A549 (cell line): ENCODE data around the gene NINL. TPM values are rescaled to one million over a fixed set of nuclear protein-coding genes. Genes with fewer than 3 reads are reported as not detected.
A peak's percentile ranks its signal among the peaks of the same experiment; 100 is the strongest.

Experiments used
- ATAC-seq, 2 experiments: fragments of 200-7000 bp in 1 of 2; fragments of >200 bp in 1 of 2; cut with Nextera tagmentation in 1 of 2; cut with Tn5 transposase in 1 of 2; 3 replicates each; pipeline versions ENCODE4 v1.8.0 to v1.9.1; 2018 to 2020; ENCODE audit warnings: mild to moderate bottlenecking in 1 of 2, moderate library complexity in 1 of 2
- CTCF ChIA-PET: fragments of 300-600 bp; sonication (Branson Sonifier 250); formaldehyde crosslinking; extraction: SDS; loops from one replicate; lab custom pipeline; 2021; ENCODE audit warnings: antibody characterized with exemption, inconsistent platforms; lab: Yijun Ruan, JAX
- POLR2A ChIA-PET: fragments of 350-600 bp; formaldehyde crosslinking; extraction: SDS; loops from one replicate; lab custom pipeline; 2021; ENCODE audit warnings: antibody characterized with exemption, inconsistent platforms; lab: Yijun Ruan, JAX
- DNase-seq, 2 experiments: peaks; one replicate each; pipeline versions ENCODE4 v3.0.0 to v3.0.0-alpha.2; 2011 to 2016; ENCODE audit warnings: low read depth in 1 of 2, low spot score in 1 of 2
- FAIRE-seq: peaks from 2 replicates; lab custom pipeline; 2011; peaks lifted over from hg19 to GRCh38; lab: Jason Lieb, UNC
- H3K27ac ChIP-seq, 2 experiments: fragments of >200 bp; sonication (Bioruptor Twin); formaldehyde crosslinking; 3 replicates each; pipeline ENCODE4 v1.5.1; 2016 to 2017
- H3K4me1 ChIP-seq: fragments of >200 bp; sonication (Bioruptor Twin); formaldehyde crosslinking; 3 replicates; pipeline ENCODE4 v1.6.1; 2016
- H3K4me2 ChIP-seq: fragments of >200 bp; sonication (Bioruptor Twin); formaldehyde crosslinking; 3 replicates; pipeline ENCODE4 v1.6.1; 2016
- H3K4me3 ChIP-seq: fragments of >200 bp; sonication (Bioruptor Twin); formaldehyde crosslinking; 3 replicates; pipeline ENCODE4 v1.5.1; 2016
- H3K9me3 ChIP-seq: fragments of >200 bp; sonication (Bioruptor Twin); formaldehyde crosslinking; 3 replicates; pipeline ENCODE4 v1.6.1; 2016
- CBX8 ChIP-seq: fragments of 200-600 bp; sonication (generic); IDR thresholded peaks from 2 replicates; pipeline ENCODE4 v1.6.1; 2016
- CEBPB ChIP-seq, 2 experiments: fragments of >200 bp in 1 of 2; sonication (Bioruptor Twin) in 1 of 2; formaldehyde crosslinking in 1 of 2; IDR thresholded peaks; 2 replicates each; pipeline ENCODE4 v1.6.1; 2012 to 2016
- CHD2 ChIP-seq: fragments of 150-350 bp; IDR thresholded peaks from 2 replicates; pipeline ENCODE4 v1.6.1; 2014; ENCODE audit warnings: low read length; ENCODE audit not compliant: partially characterized antibody
- ESRRA ChIP-seq: fragments of 150-350 bp; IDR thresholded peaks from 2 replicates; pipeline ENCODE4 v1.6.1; 2014; ENCODE audit warnings: mild to moderate bottlenecking, low read length, borderline replicate concordance
- FOXS1 ChIP-seq: fragments of 250-450 bp; sonication (Bioruptor Pico); IDR thresholded peaks from 2 replicates; pipeline ENCODE4 v1.5.0; 2020; ENCODE audit warnings: mild to moderate bottlenecking, moderate library complexity
- HMGXB4 ChIP-seq: fragments of 250-450 bp; sonication (Bioruptor Pico); IDR thresholded peaks from 2 replicates; pipeline ENCODE4 v1.5.0; 2021; ENCODE audit warnings: mild to moderate bottlenecking, moderate library complexity, borderline replicate concordance
- JUNB ChIP-seq: fragments of >200 bp; sonication (Bioruptor Twin); formaldehyde crosslinking; IDR thresholded peaks from 2 replicates; pipeline ENCODE4 v1.6.1; 2016
- KDM5A ChIP-seq: fragments of 200-600 bp; sonication (generic); IDR thresholded peaks from 2 replicates; pipeline ENCODE4 v1.6.1; 2016; ENCODE audit warnings: antibody characterized with exemption, mild to moderate bottlenecking
- MAZ ChIP-seq: fragments of 150-350 bp; IDR thresholded peaks from 2 replicates; pipeline ENCODE4 v1.6.1; 2014; ENCODE audit warnings: antibody characterized with exemption, low read depth, low read length, borderline replicate concordance
- MYC ChIP-seq: IDR thresholded peaks from 2 replicates; pipeline ENCODE4 v1.6.1; 2012; ENCODE audit warnings: mild to moderate bottlenecking, inconsistent platforms, low read length, improper control_type of control experiment, borderline replicate concordance
- NPAS2 ChIP-seq: fragments of 250-450 bp; sonication (Bioruptor Pico); IDR thresholded peaks from 2 replicates; pipeline ENCODE4 v1.8.0; 2022; ENCODE audit warnings: mild to moderate bottlenecking, moderate library complexity, borderline replicate concordance
- POLR2A ChIP-seq: IDR thresholded peaks from 2 replicates; pipeline ENCODE4 v1.6.1; 2012; ENCODE audit warnings: mild to moderate bottlenecking, low read length
- RAD21 ChIP-seq, 2 experiments: fragments of >200 bp in 1 of 2; sonication (Bioruptor Twin) in 1 of 2; formaldehyde crosslinking in 1 of 2; IDR thresholded peaks in 1 of 2; conservative IDR thresholded peaks in 1 of 2; 2 replicates in 1 of 2; 3 replicates in 1 of 2; pipeline ENCODE4 v1.6.1; 2012 to 2018; ENCODE audit warnings: inconsistent platforms in 1 of 2
- REST ChIP-seq: fragments of 200-600 bp; sonication (generic); IDR thresholded peaks from 2 replicates; pipeline ENCODE4 v1.6.1; 2016; ENCODE audit warnings: antibody characterized with exemption, mild to moderate bottlenecking, moderate library complexity
- RFX5 ChIP-seq: fragments of 450-650 bp; IDR thresholded peaks from 2 replicates; pipeline ENCODE4 v1.7.1; 2014; ENCODE audit warnings: antibody characterized with exemption, mild to moderate bottlenecking, moderate library complexity
- SMC3 ChIP-seq: fragments of >200 bp; sonication (Bioruptor Twin); formaldehyde crosslinking; IDR thresholded peaks from 3 replicates; pipeline ENCODE4 v1.6.1; 2018; ENCODE audit warnings: inconsistent platforms
- SREBF2 ChIP-seq: fragments of 450-650 bp; IDR thresholded peaks from 2 replicates; pipeline ENCODE4 v1.6.1; 2014; ENCODE audit warnings: mild to moderate bottlenecking, moderate library complexity
- TP53 ChIP-seq: fragments of 250-450 bp; sonication (Bioruptor Pico); IDR thresholded peaks from 2 replicates; pipeline ENCODE4 v1.5.0; 2021; ENCODE audit warnings: mild to moderate bottlenecking, moderate library complexity
- USF2 ChIP-seq: fragments of 450-650 bp; IDR thresholded peaks from 2 replicates; pipeline ENCODE4 v1.6.1; 2014; ENCODE audit warnings: antibody characterized with exemption
- WGBS: methylation state at CpG from one replicate; pipeline ENCODE4 v1.1.6; 2017; ENCODE audit errors: missing lambda C conversion rate; 5-methylcytosine and 5-hydroxymethylcytosine counted together
- polyA plus RNA-seq, 4 experiments: library from polyadenylated mRNA; depleted of rRNA in 3 of 4; stranded (reverse); fragments of >200 nt; fragmentation: RNase III in 1 of 4; extraction: RNeasy Plus Mini Kit Qiagen cat#74134 plus additional on column Dnase treatment in 1 of 4; gene quantifications; 2 replicates in 3 of 4; 3 replicates in 1 of 4; pipeline ENCODE4 v1.2.3, GENCODE V29; 2011 to 2017

NINL gene
- polyA plus RNA-seq, 2 of the 4 experiments (the other 2 are of a cell fraction), result 20.2 to 22.4 TPM

GRCh38 chr20:25496968-25497401 lies 88.3 kb downstream of the NINL start:
- ATAC-seq, result peak in 1 of 2 experiments; percentile 15; a peak in 2 of 6 replicates
- POLR2A ChIA-PET, result no interaction called here
- H3K4me2 ChIP-seq, result no peak overlapping the region
- no peaks in the 10 kb centered on the region for H3K4me1 ChIP-seq
- 73% methylated on average over 9 of the region's 9 CpGs for WGBS
- FAIRE-seq, result no peak
- no peaks in the 10 kb centered on the region for H3K9me3 ChIP-seq
- DNase-seq, result no peak
- no peak overlapping the region for H3K4me3 ChIP-seq
- H3K27ac ChIP-seq, result no peak overlapping the region
- CTCF ChIA-PET, result interaction anchor here (1.1 to 1.5 kb wide), 3 partner anchors 10 to 41 kb away, joined by 3 to 4 read pairs (median 4); no protein-coding TSS in a partner anchor
- TF ChIP-seq TP53 (CRISPR knock-in tag) (no peak), REST (no peak), FOXS1 (CRISPR knock-in tag) (no peak), POLR2A (no peak)
- TF ChIP-seq, all 56 proteins: peak for 0

GRCh38 chr20:25496165-25496967 lies 89.0 kb downstream of the NINL start:
- H3K4me2 ChIP-seq, result no peak overlapping the region
- H3K9me3 ChIP-seq, result no peaks in the 10 kb centered on the region
- no peak overlapping the region for H3K4me3 ChIP-seq
- WGBS, result 90% methylated on average over 14 of the region's 14 CpGs
- FAIRE-seq, result no peak
- no peaks in the 10 kb centered on the region for H3K4me1 ChIP-seq
- TF ChIP-seq REST (no peak), JUNB (no peak), ESRRA (no peak), MYC (no peak), SREBF2 (no peak), HMGXB4 (no peak), MAZ (no peak), TP53 (CRISPR knock-in tag) (no peak), CEBPB (IDR thresholded peaks at IDR 0.05) (no peak), USF2 (no peak), RFX5 (no peak), CHD2 (no peak), CBX8 (no peak), KDM5A (no peak), SMC3 (no peak), RAD21 (conservative IDR thresholded peaks at IDR 0.05 in 1 of 2, IDR thresholded peaks at IDR 0.05 in 1 of 2) (no peak), NPAS2 (CRISPR knock-in tag) (no peak)
- POLR2A ChIA-PET, result no interaction called here
- DNase-seq, result no peak
- ATAC-seq, result no peak
- CTCF ChIA-PET, result interaction anchor here (0.9 to 1.7 kb wide), 5 partner anchors 10 to 42 kb away, joined by 3 to 5 read pairs (median 4); no protein-coding TSS in a partner anchor
- no peak overlapping the region for H3K27ac ChIP-seq
